ENCODE measurements around the gene UQCRC1. TPM values are rescaled to one million over a fixed set of nuclear protein-coding genes. Genes with fewer than 3 reads are reported as not detected.

UQCRC1 gene
- total RNA-seq, 4 donors from 2014 or later, result 579 to 974 (median 655) TPM

GRCh38 chr3:48631516-48632448, 22.3 kb upstream of the UQCRC1 start:
- 90 to 94% methylated on average over 9 to 22 of the region's 22 CpGs for WGBS, 2 donors (ENCODE audit: low coverage in 1 of 2)
- H3K27ac ChIP-seq, result no peak overlapping the region
- in situ Hi-C loops (cut with MboI; ENCODE audit: low pct_ligation_motif_present in 1 of 4, low pct_unique_long_range_greater_than_20kb in 1 of 4, low sequenced_read_pairs in 3 of 4), result no loop called here
- peaks cover 15 to 21% (median 19%) of the 10 kb centered on the region in 4 donors for H3K4me1 ChIP-seq
- no peak for DNase-seq
- intact Hi-C loops (cut with DNase I; ENCODE audit: low total_unique reads), result no loop called here
- H3K4me3 ChIP-seq, result no peak overlapping the region
- H3K27me3 ChIP-seq, result no peaks in the 10 kb centered on the region
- TF ChIP-seq POLR2AphosphoS5 (IDR thresholded peaks at IDR 0.05) (no peak), POLR2A (IDR thresholded peaks at IDR 0.05) (no peak), EP300 (IDR thresholded peaks at IDR 0.05; ENCODE audit: low read depth) (no peak)
- TF ChIP-seq, protein P1, sequence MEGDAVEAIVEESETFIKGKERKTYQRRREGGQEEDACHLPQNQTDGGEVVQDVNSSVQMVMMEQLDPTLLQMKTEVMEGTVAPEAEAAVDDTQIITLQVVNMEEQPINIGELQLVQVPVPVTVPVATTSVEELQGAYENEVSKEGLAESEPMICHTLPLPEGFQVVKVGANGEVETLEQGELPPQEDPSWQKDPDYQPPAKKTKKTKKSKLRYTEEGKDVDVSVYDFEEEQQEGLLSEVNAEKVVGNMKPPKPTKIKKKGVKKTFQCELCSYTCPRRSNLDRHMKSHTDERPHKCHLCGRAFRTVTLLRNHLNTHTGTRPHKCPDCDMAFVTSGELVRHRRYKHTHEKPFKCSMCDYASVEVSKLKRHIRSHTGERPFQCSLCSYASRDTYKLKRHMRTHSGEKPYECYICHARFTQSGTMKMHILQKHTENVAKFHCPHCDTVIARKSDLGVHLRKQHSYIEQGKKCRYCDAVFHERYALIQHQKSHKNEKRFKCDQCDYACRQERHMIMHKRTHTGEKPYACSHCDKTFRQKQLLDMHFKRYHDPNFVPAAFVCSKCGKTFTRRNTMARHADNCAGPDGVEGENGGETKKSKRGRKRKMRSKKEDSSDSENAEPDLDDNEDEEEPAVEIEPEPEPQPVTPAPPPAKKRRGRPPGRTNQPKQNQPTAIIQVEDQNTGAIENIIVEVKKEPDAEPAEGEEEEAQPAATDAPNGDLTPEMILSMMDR (IDR thresholded peaks at IDR 0.05), result no peak
- H3K36me3 ChIP-seq, result peaks cover 0 to 8% (median 6%) of the 10 kb centered on the region in 4 donors
- no peaks in the 10 kb centered on the region for H3K9me3 ChIP-seq

- Histone ChIP-seq H3K36me3 (peaks cover 0 to 14% (median 7%) of the 10 kb centered on the region in 4 donors), H3K4me1 (peaks cover 7 to 13% (median 10%) of the 10 kb centered on the region in 4 donors), H3K27me3 (no peaks in the 10 kb centered on the region), H3K9me3 (no peaks in the 10 kb centered on the region), H3K4me3 (no peak overlapping the region), H3K27ac (no peak overlapping the region)
- WGBS, 2 donors (ENCODE audit: low coverage in 1 of 2), result 90% methylated on average over 12 of the region's 12 CpGs; no CpG with 5 or more reads in 1 of the 2 donors
- intact Hi-C loops (cut with DNase I; ENCODE audit: low total_unique reads) (no loop called here), in situ Hi-C loops (cut with MboI; ENCODE audit: low pct_ligation_motif_present in 1 of 4, low pct_unique_long_range_greater_than_20kb in 1 of 4, low sequenced_read_pairs in 3 of 4) (no loop called here)
- no peak for DNase-seq
- TF ChIP-seq, protein P1 (IDR thresholded peaks at IDR 0.05), result no peak
- TF ChIP-seq POLR2A (IDR thresholded peaks at IDR 0.05) (no peak), POLR2AphosphoS5 (IDR thresholded peaks at IDR 0.05) (no peak), EP300 (IDR thresholded peaks at IDR 0.05; ENCODE audit: low read depth) (no peak)
Observed at GRCh38 chr3:48630833-48631232, 21.4 kb upstream of the UQCRC1 start.

DNA sequence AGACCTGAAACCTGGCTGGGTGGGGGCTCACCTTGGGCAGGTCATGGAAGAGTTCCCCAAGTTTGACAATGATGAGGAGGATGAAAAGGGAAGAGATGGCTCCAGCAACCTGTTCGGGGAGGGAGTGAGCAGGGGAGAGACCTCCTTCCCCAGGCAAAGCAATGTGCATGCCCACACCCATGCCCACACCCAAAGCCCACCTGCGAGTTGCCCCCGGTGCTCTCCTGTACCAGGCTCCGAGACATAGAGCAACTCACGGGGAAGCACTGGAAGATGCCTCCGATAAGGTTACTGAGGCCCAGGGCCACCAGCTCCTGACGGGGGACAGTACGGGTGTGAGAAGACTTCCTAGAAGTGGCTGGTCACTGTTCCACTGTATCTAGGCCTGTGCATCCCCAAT, 21.0 kb upstream of the UQCRC1 start:
- Histone ChIP-seq H3K4me3 (no peak overlapping the region), H3K9me3 (no peaks in the 10 kb centered on the region), H3K27ac (no peak overlapping the region), H3K27me3 (no peaks in the 10 kb centered on the region), H3K4me1 (peaks cover 7 to 12% (median 10%) of the 10 kb centered on the region in 4 donors), H3K36me3 (peaks cover 0 to 14% (median 9%) of the 10 kb centered on the region in 4 donors)
- 95% methylated on average over 8 of the region's 8 CpGs; no CpG with 5 or more reads in 1 of the 2 donors for WGBS, 2 donors (ENCODE audit: low coverage in 1 of 2)
- TF ChIP-seq POLR2AphosphoS5 (IDR thresholded peaks at IDR 0.05) (no peak), EP300 (IDR thresholded peaks at IDR 0.05; ENCODE audit: low read depth) (no peak), POLR2A (IDR thresholded peaks at IDR 0.05) (no peak)
- TF ChIP-seq, protein P1 (IDR thresholded peaks at IDR 0.05), result no peak
- no peak for DNase-seq
- intact Hi-C loops (cut with DNase I; ENCODE audit: low total_unique reads), result no loop called here
- in situ Hi-C loops (cut with MboI; ENCODE audit: low pct_ligation_motif_present in 1 of 4, low pct_unique_long_range_greater_than_20kb in 1 of 4, low sequenced_read_pairs in 3 of 4), result no loop called here

GRCh38 chr3:48629894-48630293, 20.4 kb upstream of the UQCRC1 start:
- H3K27me3 ChIP-seq, result no peaks in the 10 kb centered on the region
- peaks cover 0 to 14% (median 9%) of the 10 kb centered on the region in 4 donors for H3K36me3 ChIP-seq
- no peak overlapping the region for H3K4me3 ChIP-seq
- in situ Hi-C loops (cut with MboI; ENCODE audit: low pct_ligation_motif_present in 1 of 4, low pct_unique_long_range_greater_than_20kb in 1 of 4, low sequenced_read_pairs in 3 of 4), result no loop called here
- WGBS, 2 donors (ENCODE audit: low coverage in 1 of 2), result 98% methylated on average over 12 of the region's 12 CpGs; no CpG with 5 or more reads in 1 of the 2 donors
- H3K9me3 ChIP-seq, result no peaks in the 10 kb centered on the region
- intact Hi-C loops (cut with DNase I; ENCODE audit: low total_unique reads), result no loop called here
- no peak overlapping the region for H3K27ac ChIP-seq
- H3K4me1 ChIP-seq, result peaks cover 7 to 12% (median 10%) of the 10 kb centered on the region in 4 donors
- no peak for TF ChIP-seq POLR2A (IDR thresholded peaks at IDR 0.05)
- TF ChIP-seq EP300 (IDR thresholded peaks at IDR 0.05; ENCODE audit: low read depth), result no peak
- TF ChIP-seq, protein P1 (IDR thresholded peaks at IDR 0.05), result no peak
- TF ChIP-seq POLR2AphosphoS5 (IDR thresholded peaks at IDR 0.05), result no peak
- no peak for DNase-seq
